Stimulated activated CD8-positive, alpha-beta memory T cell treated with anti-CD3 and anti-CD28 coated beads, Interleukin-7, amount 100 ng/mL, for 1 hour (primary cell): Measurements from ENCODE around the gene B4GALT2.

Experiments used
- DNase-seq, 2 donors: peaks; one replicate each; pipeline ENCODE4 v3.0.0-alpha.2; 2020; ENCODE audit warnings: low read depth in 2 of 2

Gene B4GALT2

DNA sequence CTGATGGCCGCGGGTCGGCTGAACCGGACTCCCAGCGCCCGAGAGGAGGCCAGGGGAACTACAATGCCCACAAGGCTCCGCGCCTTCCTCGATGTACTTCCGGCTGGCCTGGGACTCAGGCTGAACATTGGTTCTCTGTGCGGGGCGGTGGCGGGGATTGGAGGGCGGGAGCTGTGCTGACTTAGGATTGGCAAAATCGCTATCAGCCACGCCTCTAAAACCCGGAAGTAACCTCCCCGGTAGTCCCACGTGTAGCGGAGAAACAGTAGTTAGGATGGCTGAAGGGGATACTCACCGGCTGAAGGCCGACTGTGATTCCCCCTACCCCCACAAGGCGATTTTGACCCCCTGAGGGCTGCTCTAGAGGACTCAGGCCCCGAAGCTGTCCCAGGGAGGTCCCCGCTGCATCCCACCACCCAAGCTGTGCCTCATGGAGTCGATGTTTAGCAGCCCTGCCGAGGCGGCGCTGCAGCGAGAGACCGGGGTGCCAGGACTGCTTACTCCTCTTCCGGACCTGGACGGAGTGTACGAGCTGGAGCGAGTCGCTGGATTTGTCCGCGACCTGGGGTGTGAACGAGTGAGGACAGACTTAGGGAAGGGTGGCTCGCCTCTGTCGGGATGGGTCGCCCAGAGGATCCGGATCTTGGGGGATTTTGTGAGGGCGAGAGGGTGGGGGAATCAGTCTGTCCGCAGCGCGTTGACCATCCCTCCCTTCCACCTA is 9.1 kb upstream of the B4GALT2 start, which contains the start of gene DPH2:
Gene DPH2, plus strand, starts transcription at position 265 of the 721 bp plus-strand sequence. Its CDS starts 166 bp downstream, at position 431.
- peak; percentile 87 to 90 for DNase-seq

DNA sequence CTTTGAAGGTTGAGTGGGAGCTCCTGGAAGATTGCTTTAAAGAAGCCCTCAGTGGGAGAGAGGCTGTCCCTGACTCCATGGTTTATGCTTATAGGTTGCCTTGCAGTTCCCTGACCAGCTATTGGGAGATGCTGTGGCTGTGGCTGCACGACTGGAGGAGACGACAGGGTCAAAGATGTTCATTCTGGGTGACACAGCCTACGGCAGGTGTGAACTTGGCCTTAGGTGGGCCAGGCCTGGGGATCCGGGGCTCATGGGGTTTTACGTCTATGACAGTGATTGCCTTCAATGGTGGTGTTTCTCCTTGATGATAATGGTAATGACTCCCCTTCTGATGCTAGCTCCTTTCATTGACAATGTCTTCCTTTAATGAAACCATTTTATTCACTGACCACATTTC is 8.5 kb upstream of the B4GALT2 start:
- no peak for DNase-seq

GRCh38 chr1:43970911-43971310 is 8.1 kb upstream of the B4GALT2 start:
- DNase-seq = no peak

- no peak for DNase-seq
Measured at GRCh38 chr1:43971336-43971980, 7.6 kb upstream of the B4GALT2 start.

GRCh38 chr1:43973981-43974442 is 5.0 kb upstream of the B4GALT2 start:
- no peak for DNase-seq

DNA sequence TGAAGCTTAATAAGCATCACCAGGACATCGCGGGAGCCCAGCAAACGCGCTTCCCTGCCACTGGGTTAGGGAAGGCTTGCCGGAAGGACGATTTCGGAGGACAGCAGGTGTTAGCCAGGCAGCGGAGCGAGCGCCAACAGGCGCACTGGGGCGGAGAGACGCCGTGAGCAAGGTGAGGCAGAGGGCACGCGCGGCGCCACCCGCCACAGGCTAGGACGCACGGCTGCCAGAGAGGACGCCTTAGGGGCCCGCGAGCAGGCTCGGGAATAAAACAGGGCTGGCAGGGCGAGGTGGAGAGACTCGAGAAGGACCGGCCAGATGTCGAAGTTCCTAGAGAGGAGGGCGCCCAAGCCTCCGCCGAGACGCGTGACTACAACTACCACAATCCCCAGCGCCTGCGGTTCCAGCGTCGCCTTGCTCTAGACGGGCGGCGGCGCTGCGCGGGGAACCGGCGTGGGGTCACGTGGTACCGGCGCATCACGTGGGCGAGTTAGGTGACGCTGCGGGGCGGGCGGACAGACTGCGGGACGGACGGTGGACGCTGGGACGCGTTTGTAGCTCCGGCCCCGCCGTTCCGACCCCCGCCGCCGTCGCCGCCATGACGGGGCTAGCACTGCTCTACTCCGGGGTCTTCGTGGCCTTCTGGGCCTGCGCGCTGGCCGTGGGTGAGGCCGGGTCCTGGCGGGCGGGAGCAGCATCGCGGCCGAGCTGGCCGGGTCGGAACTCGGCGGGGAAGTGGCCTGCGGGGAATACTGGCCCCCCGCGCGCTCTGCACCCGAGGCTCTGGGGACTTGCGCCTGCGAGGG is 4.4 kb upstream of the B4GALT2 start, which contains the start of gene ATP6V0B:
Gene ATP6V0B, plus strand, starts transcription at position 518 of the 806 bp plus-strand sequence. Its CDS starts 81 bp downstream, at position 599.
- DNase-seq = peak; percentile 83 to 90

DNA sequence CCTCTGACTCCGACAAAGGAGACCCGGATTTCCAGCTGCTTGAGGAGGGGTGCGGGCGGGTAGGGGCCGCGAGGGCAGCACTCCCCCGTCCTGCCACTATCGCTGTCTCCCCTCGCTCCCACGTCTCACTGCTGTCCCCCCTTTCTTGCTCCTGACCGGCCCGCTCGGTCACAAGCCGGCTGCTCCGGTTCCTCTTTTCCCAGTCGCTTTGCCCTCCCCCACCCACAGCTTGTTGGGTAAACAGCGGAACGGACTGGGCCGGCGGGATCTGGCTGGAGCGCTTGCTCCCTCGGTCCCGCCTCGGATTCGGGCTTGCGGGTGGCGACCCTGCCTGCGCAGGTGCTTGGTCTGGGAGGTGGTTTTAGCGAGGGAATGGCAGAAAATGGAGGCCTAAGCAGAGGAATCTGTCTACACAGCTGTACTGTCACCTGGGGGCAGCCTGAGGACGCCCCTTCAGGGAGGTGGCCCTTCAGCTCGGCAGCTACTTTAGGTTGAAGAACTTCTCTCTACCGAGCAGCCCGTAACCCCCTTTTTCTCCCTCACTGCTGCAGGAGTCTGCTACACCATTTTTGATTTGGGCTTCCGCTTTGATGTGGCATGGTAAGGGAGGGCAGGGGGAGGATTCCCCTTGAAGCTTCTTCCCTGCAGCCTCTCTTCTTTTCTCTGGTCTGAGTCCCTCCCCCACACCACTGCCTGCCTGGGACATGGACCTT is 3.6 kb upstream of the B4GALT2 start:
- no peak for DNase-seq

DNA sequence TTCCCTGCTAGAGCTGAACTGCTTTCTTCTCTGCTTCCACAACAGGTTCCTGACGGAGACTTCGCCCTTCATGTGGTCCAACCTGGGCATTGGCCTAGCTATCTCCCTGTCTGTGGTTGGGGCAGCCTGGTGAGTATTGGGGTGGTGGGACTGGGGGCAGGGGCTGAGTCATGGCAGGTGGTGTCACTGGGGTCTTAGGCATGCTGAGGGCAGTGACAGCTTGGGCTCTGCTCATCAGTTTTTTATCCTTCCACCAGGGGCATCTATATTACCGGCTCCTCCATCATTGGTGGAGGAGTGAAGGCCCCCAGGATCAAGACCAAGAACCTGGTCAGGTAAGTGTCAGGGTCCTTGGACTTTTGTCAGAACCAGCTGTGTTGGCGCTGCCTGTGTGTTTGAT is 3.0 kb upstream of the B4GALT2 start:
- DNase-seq = no peak

- DNase-seq = no peak
Measured at GRCh38 chr1:43976890-43977289, 2.1 kb upstream of the B4GALT2 start.

GRCh38 chr1:43977376-43978263 is 1.4 kb upstream of the B4GALT2 start:
- no peak for DNase-seq

DNA sequence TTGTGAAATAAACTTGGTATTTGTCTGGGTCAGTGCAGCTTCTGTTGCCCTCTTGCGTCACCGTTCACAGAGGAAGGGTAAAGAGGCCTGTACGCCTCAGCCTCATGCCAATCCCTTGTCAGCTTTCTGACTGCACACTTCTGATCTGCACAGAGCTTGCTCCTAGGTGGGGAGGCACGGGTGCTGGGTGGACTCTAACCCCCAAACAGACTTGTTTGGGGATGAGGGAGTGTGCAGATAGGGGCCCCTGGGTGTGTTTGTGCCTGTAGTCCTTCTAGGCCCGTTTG is 803 bp upstream of the B4GALT2 start:
- no peak for DNase-seq

DNA sequence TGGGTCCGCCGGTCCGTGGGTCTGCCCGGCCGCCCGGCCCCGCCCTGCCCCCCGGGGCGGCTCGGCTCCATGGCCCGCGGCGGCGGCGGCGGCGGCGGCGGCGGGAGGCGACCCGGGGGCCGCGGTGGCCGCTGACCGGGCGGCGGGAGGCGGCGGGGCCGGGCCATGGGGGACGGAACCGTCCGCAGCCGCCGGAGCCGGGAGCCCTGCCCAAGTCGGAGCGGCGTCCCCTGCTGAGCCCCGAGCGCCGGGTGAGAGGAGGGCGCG is 184 bp downstream of the B4GALT2 start:
- DNase-seq = no peak

- no peak for DNase-seq
Measured at GRCh38 chr1:43979528-43980254, 681 bp downstream of the B4GALT2 start.

GRCh38 chr1:43980255-43981134 is 1.5 kb downstream of the B4GALT2 start:
- DNase-seq = no peak

- DNase-seq = no peak
Measured at GRCh38 chr1:43981135-43981491, 2.1 kb downstream of the B4GALT2 start.

- no peak for DNase-seq
Measured at GRCh38 chr1:43981636-43982035, 2.6 kb downstream of the B4GALT2 start.

DNA sequence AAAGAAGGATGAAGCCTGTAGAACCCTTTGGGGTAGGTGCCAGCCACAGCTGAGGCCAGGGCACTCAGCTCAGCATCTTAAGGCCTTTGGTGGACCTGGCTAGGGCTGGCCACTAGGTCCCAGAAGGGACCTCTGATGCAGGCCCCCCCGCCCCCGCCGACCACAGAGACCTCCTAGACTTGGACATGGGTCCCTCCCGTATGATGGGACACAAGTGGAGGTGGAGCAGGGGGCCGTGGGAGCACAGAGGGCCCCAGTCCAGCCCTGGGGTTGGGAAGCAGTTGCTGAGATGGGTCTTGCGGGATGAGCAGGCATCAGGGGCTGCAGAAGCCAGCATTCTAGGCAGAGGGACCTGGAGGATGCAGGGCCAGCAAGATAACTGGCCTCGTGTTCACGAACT is 3.2 kb downstream of the B4GALT2 start:
- DNase-seq = no peak

- DNase-seq = no peak
Measured at GRCh38 chr1:43982808-43983207, 3.8 kb downstream of the B4GALT2 start.

- DNase-seq = no peak
Measured at GRCh38 chr1:43983253-43983899, 4.4 kb downstream of the B4GALT2 start.
